Loucy (cell line): Measurements from ENCODE around the gene TRABD2B.

Experiments
- H2AFZ ChIP-seq: fragments of 200-600 bp; sonication (generic); 2 replicates; pipeline ENCODE4 v1.6.0; 2016; ENCODE audit warnings: antibody characterized with exemption, mild to moderate bottlenecking, low read length, moderate library complexity
- H3F3A ChIP-seq: fragments of 200-600 bp; 2 replicates; pipeline ENCODE4 v1.6.0; 2016; ENCODE audit warnings: antibody characterized with exemption, low read depth, mild to moderate bottlenecking
- H3K27me3 ChIP-seq: fragments of 200-600 bp; sonication (generic); 2 replicates; pipeline ENCODE4 v1.6.1; 2014; ENCODE audit warnings: low read length, mild to moderate bottlenecking; ENCODE audit not compliant: insufficient read depth, poor library complexity, severe bottlenecking
- H3K36me3 ChIP-seq: fragments of 200-600 bp; sonication (generic); 2 replicates; pipeline ENCODE4 v1.6.1; 2016; ENCODE audit warnings: low read length; ENCODE audit not compliant: insufficient read depth
- H3K4me1 ChIP-seq: fragments of 200-600 bp; sonication (generic); 2 replicates; pipeline ENCODE4 v1.5.1; 2014; ENCODE audit warnings: low read length, mild to moderate bottlenecking; ENCODE audit not compliant: insufficient read depth, poor library complexity, severe bottlenecking
- H3K4me2 ChIP-seq: fragments of 200-600 bp; sonication (generic); 2 replicates; pipeline ENCODE4 v1.6.0; 2014; ENCODE audit warnings: antibody characterized with exemption, low read length, low read depth, mild to moderate bottlenecking; ENCODE audit not compliant: poor library complexity, severe bottlenecking
- H3K4me3 ChIP-seq: fragments of 200-600 bp; sonication (generic); 2 replicates; pipeline ENCODE4 v1.5.1; 2014; ENCODE audit warnings: low read length, mild to moderate bottlenecking, mixed read lengths; ENCODE audit not compliant: poor library complexity, severe bottlenecking
- H3K79me2 ChIP-seq: fragments of 200-600 bp; sonication (generic); 2 replicates; pipeline ENCODE4 v1.6.1; 2014; ENCODE audit warnings: low read length; ENCODE audit not compliant: insufficient read depth
- H3K9ac ChIP-seq: fragments of 200-600 bp; sonication (generic); 2 replicates; pipeline ENCODE4 v1.6.0; 2014; ENCODE audit warnings: mild to moderate bottlenecking, low read depth, low read length, moderate library complexity; ENCODE audit not compliant: poor library complexity, severe bottlenecking
- H3K9me2 ChIP-seq: fragments of 200-600 bp; sonication (generic); replicated peaks from 2 replicates; pipeline ENCODE4 v1.6.1; 2016; ENCODE audit warnings: low read depth, low read length, mixed read lengths
- H3K9me3 ChIP-seq: fragments of 200-600 bp; sonication (generic); 2 replicates; pipeline ENCODE4 v1.6.1; 2014; ENCODE audit warnings: mild to moderate bottlenecking, antibody characterized with exemption, low read length, low read depth; ENCODE audit not compliant: insufficient read depth
- H4K20me1 ChIP-seq: fragments of 200-600 bp; sonication (generic); 2 replicates; pipeline ENCODE4 v1.6.0; 2014; ENCODE audit warnings: antibody characterized with exemption, low read length, mild to moderate bottlenecking; ENCODE audit not compliant: insufficient read depth, poor library complexity, severe bottlenecking
- EZH2phosphoT487 ChIP-seq: fragments of 200-600 bp; IDR thresholded peaks from 2 replicates; pipeline ENCODE4 v1.6.1; 2018; ENCODE audit warnings: antibody characterized with exemption, mild to moderate bottlenecking, moderate library complexity, borderline replicate concordance
- TF ChIP-seq, protein P1 (sequence below): fragments of 200-600 bp; sonication (generic); conservative IDR thresholded peaks from 2 replicates; pipeline ENCODE4 v1.5.1; 2014; ENCODE audit warnings: mild to moderate bottlenecking, antibody characterized with exemption, low read length

Gene TRABD2B

DNA sequence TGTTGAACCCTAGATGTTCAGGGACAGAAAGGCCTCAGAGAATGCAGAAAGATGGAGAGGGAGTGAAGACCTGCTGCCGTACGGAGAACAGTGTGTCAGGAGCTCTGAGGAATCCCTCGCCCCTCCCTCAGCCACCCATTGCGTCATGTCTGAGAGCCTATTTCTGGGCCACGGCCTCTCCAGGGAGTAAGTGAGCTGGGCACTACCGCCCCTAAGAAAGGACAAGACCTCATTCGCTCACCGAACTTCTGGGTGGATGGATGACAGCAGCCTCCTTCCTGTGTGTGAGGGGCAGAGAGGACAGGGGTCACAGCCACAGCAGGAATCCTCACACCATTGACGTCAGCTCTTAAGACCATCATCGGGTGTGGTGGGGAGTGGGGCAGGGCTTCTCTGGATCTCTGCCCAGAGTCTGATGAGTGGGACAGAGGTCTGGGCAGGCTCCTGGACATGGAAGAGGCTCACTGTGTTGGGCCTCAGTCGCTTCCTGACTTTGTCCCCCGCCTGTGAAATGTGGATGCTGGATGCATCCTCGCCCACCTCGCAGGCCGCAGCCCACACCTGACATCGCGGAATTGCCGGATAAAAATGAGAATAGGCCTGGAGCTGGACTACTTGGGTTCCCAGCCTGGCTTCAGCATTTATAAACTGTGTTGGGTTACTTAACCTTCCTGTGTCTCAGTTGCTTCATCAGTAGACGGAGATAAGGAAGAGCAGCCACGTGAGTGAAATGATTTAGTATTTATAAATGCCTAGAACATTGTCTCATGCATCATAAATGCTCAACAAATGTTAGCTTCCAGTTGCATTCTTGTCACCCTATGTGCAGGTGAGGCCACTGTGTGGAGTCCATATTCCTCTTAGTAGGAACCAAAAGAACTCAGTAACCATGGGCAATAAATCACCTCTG lies 238.6 kb downstream of the TRABD2B start:
- no peaks in the 10 kb centered on the region for H3K79me2 ChIP-seq
- no peaks in the 10 kb centered on the region for H4K20me1 ChIP-seq
- no peak overlapping the region for H3K9ac ChIP-seq
- no peaks in the 10 kb centered on the region for H3F3A ChIP-seq
- no peaks in the 10 kb centered on the region for H3K27me3 ChIP-seq
- H3K9me2 ChIP-seq = no peaks in the 10 kb centered on the region
- H3K36me3 ChIP-seq = no peaks in the 10 kb centered on the region
- no peak for TF ChIP-seq EZH2phosphoT487
- TF ChIP-seq, protein P1, sequence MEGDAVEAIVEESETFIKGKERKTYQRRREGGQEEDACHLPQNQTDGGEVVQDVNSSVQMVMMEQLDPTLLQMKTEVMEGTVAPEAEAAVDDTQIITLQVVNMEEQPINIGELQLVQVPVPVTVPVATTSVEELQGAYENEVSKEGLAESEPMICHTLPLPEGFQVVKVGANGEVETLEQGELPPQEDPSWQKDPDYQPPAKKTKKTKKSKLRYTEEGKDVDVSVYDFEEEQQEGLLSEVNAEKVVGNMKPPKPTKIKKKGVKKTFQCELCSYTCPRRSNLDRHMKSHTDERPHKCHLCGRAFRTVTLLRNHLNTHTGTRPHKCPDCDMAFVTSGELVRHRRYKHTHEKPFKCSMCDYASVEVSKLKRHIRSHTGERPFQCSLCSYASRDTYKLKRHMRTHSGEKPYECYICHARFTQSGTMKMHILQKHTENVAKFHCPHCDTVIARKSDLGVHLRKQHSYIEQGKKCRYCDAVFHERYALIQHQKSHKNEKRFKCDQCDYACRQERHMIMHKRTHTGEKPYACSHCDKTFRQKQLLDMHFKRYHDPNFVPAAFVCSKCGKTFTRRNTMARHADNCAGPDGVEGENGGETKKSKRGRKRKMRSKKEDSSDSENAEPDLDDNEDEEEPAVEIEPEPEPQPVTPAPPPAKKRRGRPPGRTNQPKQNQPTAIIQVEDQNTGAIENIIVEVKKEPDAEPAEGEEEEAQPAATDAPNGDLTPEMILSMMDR = no peak
- H3K4me2 ChIP-seq = no peak overlapping the region
- no peaks in the 10 kb centered on the region for H3K4me1 ChIP-seq
- no peak overlapping the region for H3K4me3 ChIP-seq
- H3K9me3 ChIP-seq = no peaks in the 10 kb centered on the region
- no peak overlapping the region for H2AFZ ChIP-seq

- no peaks in the 10 kb centered on the region for H3K79me2 ChIP-seq
- no peaks in the 10 kb centered on the region for H4K20me1 ChIP-seq
- no peak overlapping the region for H3K9ac ChIP-seq
- H3K36me3 ChIP-seq = no peaks in the 10 kb centered on the region
- no peaks in the 10 kb centered on the region for H3K27me3 ChIP-seq
- H3F3A ChIP-seq = no peaks in the 10 kb centered on the region
- no peaks in the 10 kb centered on the region for H3K4me1 ChIP-seq
- H2AFZ ChIP-seq = no peak overlapping the region
- no peak overlapping the region for H3K4me3 ChIP-seq
- no peak overlapping the region for H3K4me2 ChIP-seq
- H3K9me3 ChIP-seq = no peaks in the 10 kb centered on the region
- TF ChIP-seq EZH2phosphoT487 = no peak
- TF ChIP-seq, protein P1 = no peak
- no peaks in the 10 kb centered on the region for H3K9me2 ChIP-seq
These were observed 239.8 kb downstream of the TRABD2B start for GRCh38 chr1:47757226-47757975.

DNA sequence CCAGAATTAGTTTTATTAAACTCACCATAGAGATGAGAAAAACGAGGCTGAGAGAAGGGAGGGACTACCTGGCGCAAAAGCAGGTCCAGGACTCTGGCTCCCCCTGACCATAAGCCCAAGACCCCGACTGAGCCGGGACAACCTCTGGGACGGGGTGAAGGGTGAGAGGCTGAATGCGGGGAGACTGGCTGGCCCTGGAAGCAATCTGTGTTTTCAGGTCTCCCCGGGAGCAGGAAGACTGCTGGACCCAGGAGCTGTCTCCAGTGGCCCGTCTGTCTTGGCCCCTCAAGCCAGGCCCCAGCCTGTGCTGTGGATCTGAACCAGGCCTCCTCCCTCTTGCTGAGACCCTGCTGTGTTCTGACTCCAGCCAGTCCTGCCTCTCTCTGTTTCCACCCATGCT lies 240.8 kb downstream of the TRABD2B start:
- H3K4me2 ChIP-seq = no peak overlapping the region

More for the DNA sequence above, 240.8 kb downstream of the TRABD2B start:
- Histone ChIP-seq H3K9me3 (no peaks in the 10 kb centered on the region), H3K4me1 (no peaks in the 10 kb centered on the region), H3K79me2 (no peaks in the 10 kb centered on the region), H3F3A (no peaks in the 10 kb centered on the region), H3K36me3 (no peaks in the 10 kb centered on the region), H2AFZ (no peak overlapping the region), H3K27me3 (no peaks in the 10 kb centered on the region), H3K9me2 (no peaks in the 10 kb centered on the region), H3K4me3 (no peak overlapping the region), H4K20me1 (no peaks in the 10 kb centered on the region), H3K9ac (no peak overlapping the region)
- no peak for TF ChIP-seq EZH2phosphoT487
- TF ChIP-seq, protein P1 = no peak
